HEK293T (cell line): Measurements from ENCODE around the gene TWSG1.

Experiments used
- CTCF ChIA-PET: fragments of 350-600 bp; formaldehyde crosslinking; extraction: SDS; loops from one replicate; lab custom pipeline; 2021; ENCODE audit warnings: antibody characterized with exemption, inconsistent platforms; lab: Yijun Ruan, JAX
- POLR2A ChIA-PET: fragments of 350-600 bp; formaldehyde crosslinking; extraction: SDS; loops from one replicate; lab custom pipeline; 2020; ENCODE audit warnings: antibody characterized with exemption, inconsistent platforms; lab: Yijun Ruan, JAX
- DNase-seq: peaks from one replicate; pipeline ENCODE4 v3.0.0; 2012; ENCODE audit warnings: mixed read lengths; ENCODE audit errors: extremely low spot score
- ARNT ChIP-seq: fragments of 450-650 bp; IDR thresholded peaks from 2 replicates; pipeline ENCODE4 v1.6.1; 2017; ENCODE audit warnings: mild to moderate bottlenecking
- BHLHE40 ChIP-seq: fragments of 450-650 bp; IDR thresholded peaks from 2 replicates; pipeline ENCODE4 v1.6.1; 2016; ENCODE audit warnings: mild to moderate bottlenecking, moderate library complexity, borderline replicate concordance
- CTBP1 ChIP-seq: fragments of 450-650 bp; IDR thresholded peaks from 2 replicates; pipeline ENCODE4 v1.6.1; 2016; ENCODE audit warnings: borderline replicate concordance
- ELF4 ChIP-seq: fragments of 450-650 bp; IDR thresholded peaks from 2 replicates; pipeline ENCODE4 v1.6.1; 2017; ENCODE audit warnings: antibody characterized with exemption
- FOXA1 ChIP-seq: fragments of 450-650 bp; IDR thresholded peaks from 2 replicates; pipeline ENCODE4 v1.6.1; 2016; ENCODE audit warnings: mild to moderate bottlenecking
- FOXK2 ChIP-seq: fragments of 450-650 bp; IDR thresholded peaks from 2 replicates; pipeline ENCODE4 v1.6.1; 2016; ENCODE audit warnings: mild to moderate bottlenecking
- FOXM1 ChIP-seq: fragments of 450-650 bp; IDR thresholded peaks from 2 replicates; pipeline ENCODE4 v1.6.1; 2017; ENCODE audit warnings: mild to moderate bottlenecking, borderline replicate concordance
- HDGF ChIP-seq: fragments of 450-650 bp; IDR thresholded peaks from 2 replicates; pipeline ENCODE4 v1.6.1; 2017; ENCODE audit warnings: antibody characterized with exemption, borderline replicate concordance
- L3MBTL2 ChIP-seq: fragments of 450-650 bp; conservative IDR thresholded peaks from 2 replicates; pipeline ENCODE4 v1.6.1; 2016; ENCODE audit warnings: mild to moderate bottlenecking
- LEF1 ChIP-seq: fragments of 450-650 bp; IDR thresholded peaks from 2 replicates; pipeline ENCODE4 v1.6.1; 2017; ENCODE audit warnings: mild to moderate bottlenecking, borderline replicate concordance
- NFRKB ChIP-seq: fragments of 450-650 bp; IDR thresholded peaks from 2 replicates; pipeline ENCODE4 v1.6.1; 2016; ENCODE audit warnings: mild to moderate bottlenecking, moderate library complexity
- SP1 ChIP-seq: fragments of 450-650 bp; IDR thresholded peaks from 2 replicates; pipeline ENCODE4 v1.6.1; 2017
- SUZ12 ChIP-seq: fragments of 450-650 bp; IDR thresholded peaks from 2 replicates; pipeline ENCODE4 v1.6.1; 2016; ENCODE audit warnings: mild to moderate bottlenecking
- TARDBP ChIP-seq: fragments of 450-650 bp; IDR thresholded peaks from 2 replicates; pipeline ENCODE4 v1.6.1; 2016
- ZNF384 ChIP-seq: fragments of 450-650 bp; IDR thresholded peaks from 2 replicates; pipeline ENCODE4 v1.6.1; 2016
- TF ChIP-seq, protein P1 (sequence below): fragments of 450-650 bp; IDR thresholded peaks from 2 replicates; pipeline ENCODE4 v1.6.1; 2016

TWSG1 gene

DNA sequence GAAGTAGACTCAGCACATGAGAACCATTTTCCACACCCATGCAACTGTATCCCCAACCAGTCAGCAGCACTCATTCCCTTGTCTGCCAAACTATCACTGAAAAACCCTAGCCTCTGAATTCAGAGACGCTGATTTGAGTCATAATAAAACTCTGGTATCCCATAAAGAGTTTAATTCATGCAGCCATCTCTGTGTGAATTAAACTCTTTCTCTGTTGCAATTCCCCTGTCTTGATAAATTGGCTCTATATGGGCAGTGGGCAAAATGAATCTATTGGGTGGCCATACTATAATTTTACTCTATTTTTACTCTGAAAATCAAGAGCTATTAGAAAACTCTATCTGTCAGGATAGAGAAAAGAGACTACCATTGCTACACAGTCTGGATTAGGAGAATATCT, 40.6 kb upstream of the TWSG1 start:
- POLR2A ChIA-PET: no interaction called here
- CTCF ChIA-PET: no interaction called here
- DNase-seq: no peak
- TF ChIP-seq SUZ12 (no peak), L3MBTL2 (no peak), SP1 (no peak), CTBP1 (no peak), NFRKB (no peak), FOXM1 (no peak), FOXK2 (no peak), BHLHE40 (no peak)

DNA sequence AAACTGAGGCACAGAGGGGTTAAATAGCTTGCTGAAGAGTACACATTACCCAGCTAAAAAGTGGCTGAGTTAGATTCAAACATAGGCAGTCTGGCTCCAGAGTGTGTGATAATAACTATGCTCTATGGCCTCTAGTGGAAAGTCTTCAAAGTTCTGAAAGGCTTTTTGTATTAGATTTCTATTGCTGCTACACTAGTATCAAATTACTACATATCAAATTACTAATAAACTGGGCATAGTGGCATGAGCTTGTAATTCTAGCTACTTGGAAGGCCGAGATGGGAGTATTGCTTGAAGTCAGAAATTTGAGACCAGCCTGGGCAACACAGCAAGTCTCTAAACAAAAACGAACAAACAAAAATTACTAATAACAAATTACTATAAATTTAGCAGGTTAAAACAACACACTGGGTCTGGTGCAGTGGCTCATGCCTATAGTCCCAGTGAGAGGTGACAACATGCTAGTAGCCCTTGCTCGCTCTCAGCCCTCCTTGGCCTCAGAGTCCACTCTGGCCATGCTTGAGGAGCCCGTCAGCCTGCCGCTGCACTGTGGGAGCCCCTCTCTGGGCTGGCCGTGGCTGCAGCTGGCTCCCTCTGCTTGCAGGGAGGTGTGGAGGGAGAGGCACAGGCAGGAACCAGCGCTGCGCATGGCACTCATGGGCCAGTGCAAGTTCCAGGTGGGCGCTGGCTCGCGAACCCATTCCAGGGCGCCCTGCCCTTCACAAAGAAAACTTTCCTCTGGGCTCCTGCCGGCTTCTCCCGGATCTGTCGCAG, 38.2 kb upstream of the TWSG1 start:
- POLR2A ChIA-PET: no interaction called here
- TF ChIP-seq ARNT: no peak
- no peak for TF ChIP-seq SP1
- no peak for TF ChIP-seq HDGF
- TF ChIP-seq LEF1: no peak
- TF ChIP-seq TARDBP: no peak
- no peak for TF ChIP-seq NFRKB
- TF ChIP-seq FOXA1: no peak
- TF ChIP-seq FOXK2: no peak
- TF ChIP-seq SUZ12: no peak
- no peak for DNase-seq
- CTCF ChIA-PET: no interaction called here

DNA sequence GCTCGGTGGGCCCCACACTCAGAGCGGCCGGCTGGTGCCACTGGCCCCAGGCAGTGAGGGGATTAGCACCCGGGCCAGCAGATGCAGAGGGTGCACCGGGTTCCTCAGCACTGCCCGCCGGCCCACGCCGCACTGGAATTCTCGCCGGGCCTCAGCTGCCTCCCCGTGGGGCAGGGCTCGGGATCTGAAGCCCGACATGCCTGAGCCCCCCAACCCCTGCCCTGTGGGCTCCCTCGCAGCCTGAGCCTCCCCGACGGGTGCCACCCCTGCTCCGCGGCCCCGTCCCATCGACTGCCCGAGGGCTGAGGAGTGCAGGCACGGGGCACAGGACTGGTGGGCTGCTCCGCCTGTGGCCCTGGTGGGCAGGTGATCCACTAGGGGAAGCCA, 37.6 kb upstream of the TWSG1 start:
- DNase-seq: no peak
- POLR2A ChIA-PET: no interaction called here
- CTCF ChIA-PET: no interaction called here
- TF ChIP-seq L3MBTL2: no peak
- no peak for TF ChIP-seq FOXK2
- TF ChIP-seq BHLHE40: no peak
- no peak for TF ChIP-seq CTBP1
- no peak for TF ChIP-seq FOXM1
- TF ChIP-seq HDGF: no peak
- no peak for TF ChIP-seq ARNT
- TF ChIP-seq TARDBP: no peak
- TF ChIP-seq ELF4: no peak
- no peak for TF ChIP-seq SUZ12
- TF ChIP-seq NFRKB: no peak
- TF ChIP-seq LEF1: no peak

DNA sequence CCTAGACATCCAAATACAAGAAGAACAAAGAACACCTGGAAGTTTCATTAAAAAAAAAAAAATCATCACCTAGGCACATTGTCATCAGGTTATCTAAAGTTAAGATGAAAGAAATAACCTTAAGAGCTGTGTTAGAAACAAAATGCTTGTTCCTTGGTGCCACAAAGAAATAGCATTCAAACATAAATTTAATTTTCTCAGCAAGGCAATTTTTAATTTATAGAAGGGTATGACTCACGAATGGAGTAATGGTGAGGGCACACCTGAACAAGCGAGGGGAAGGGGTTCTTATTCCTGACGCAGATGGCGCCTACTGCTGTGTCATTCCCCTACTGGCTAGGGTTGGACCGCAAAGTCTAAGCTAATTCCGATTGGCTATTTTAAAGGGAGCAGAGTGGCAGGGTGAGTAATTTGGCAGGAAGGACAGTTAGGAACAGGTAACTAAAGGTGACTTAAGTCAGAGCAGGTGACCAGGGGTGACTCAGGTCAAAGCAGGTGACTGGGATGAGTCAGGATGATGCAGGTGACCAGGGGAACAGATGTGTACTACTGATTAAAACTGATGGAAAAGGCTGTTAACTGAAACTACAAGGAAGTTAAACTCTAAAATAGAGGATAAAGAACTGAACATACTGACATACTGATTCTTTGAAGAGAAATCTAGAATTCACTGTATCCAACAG, 30.0 kb upstream of the TWSG1 start:
- TF ChIP-seq FOXM1: no peak
- no peak for TF ChIP-seq TARDBP
- no peak for TF ChIP-seq ZNF384
- no peak for TF ChIP-seq ARNT
- TF ChIP-seq ELF4: no peak
- TF ChIP-seq BHLHE40: no peak
- DNase-seq: no peak
- ChIA-PET CTCF (no interaction called here), POLR2A (no interaction called here)

DNA sequence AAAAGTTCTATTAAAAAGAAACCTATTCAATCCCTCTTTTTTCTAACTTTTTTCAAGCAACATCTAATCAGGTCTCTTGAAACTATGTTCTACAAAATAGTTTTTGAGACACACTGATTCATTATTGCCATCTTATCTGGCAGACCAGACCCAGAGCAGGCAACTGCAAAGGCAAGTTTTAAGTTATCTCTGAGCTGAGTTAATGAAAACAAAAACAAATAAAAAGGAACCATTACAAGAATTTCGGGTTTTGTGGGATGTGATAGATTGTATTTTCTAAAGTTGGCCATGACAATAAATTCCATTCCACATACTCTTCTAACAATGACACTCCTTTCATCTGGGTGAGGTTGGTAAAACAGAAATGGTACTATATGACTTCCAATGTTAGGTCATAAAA, 15.2 kb upstream of the TWSG1 start:
- TF ChIP-seq HDGF (no peak), L3MBTL2 (no peak), FOXK2 (no peak), FOXM1 (no peak), NFRKB (no peak)
- no peak for DNase-seq
- ChIA-PET POLR2A (no interaction called here), CTCF (no interaction called here)

DNA sequence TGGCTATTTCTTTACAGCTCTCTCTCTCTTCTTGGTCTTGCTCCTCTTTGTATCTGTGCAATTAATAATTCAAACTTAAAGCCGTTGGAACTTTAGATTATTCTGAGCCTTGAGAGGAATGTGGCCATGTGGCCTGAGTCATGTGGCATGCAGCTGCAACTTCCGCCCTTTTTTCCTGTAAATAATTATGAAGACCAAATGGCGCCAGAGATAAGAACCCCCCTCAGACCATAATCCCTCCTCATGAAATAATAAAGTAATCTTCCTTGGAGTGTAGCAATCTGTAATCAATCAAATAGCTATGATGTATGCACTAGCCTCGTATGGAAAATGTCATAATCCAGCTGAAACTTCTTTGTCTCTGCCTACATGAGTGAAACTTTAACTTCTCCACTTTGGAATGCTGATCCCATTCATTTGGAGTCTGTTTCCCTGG, 13.5 kb upstream of the TWSG1 start:
- TF ChIP-seq L3MBTL2: peak; percentile 47
- no peak for TF ChIP-seq FOXK2
- TF ChIP-seq ZNF384: no peak
- no peak for TF ChIP-seq ARNT
- POLR2A ChIA-PET: interaction anchor here (1.0 kb wide), 1 partner anchor 14 kb away, joined by 4 read pairs; the partner anchor contains the start of gene TWSG1
- no peak for DNase-seq
- CTCF ChIA-PET: no interaction called here

DNA sequence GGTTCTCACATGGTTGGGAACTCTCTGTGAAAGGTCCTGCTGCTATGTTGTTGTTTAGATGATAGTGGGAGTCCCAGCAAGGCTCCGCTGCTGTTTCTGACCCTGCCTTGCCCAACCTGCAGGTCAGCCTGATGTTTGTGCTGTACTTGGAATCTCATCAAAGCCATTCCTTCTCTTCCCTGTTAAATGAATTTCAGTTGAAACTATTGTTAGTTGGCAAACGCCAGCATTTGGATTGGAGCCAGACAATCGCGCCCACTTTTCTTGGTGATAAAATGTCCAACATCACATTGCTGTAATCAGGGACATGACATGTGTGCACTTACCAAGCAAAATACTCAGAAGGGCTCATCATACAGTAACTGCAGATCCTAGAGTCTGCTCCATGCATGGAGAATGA, 12.8 kb upstream of the TWSG1 start:
- ChIA-PET CTCF (no interaction called here), POLR2A (no interaction called here)
- no peak for DNase-seq
- no peak for TF ChIP-seq BHLHE40
- TF ChIP-seq SUZ12: no peak
- TF ChIP-seq, protein P1, sequence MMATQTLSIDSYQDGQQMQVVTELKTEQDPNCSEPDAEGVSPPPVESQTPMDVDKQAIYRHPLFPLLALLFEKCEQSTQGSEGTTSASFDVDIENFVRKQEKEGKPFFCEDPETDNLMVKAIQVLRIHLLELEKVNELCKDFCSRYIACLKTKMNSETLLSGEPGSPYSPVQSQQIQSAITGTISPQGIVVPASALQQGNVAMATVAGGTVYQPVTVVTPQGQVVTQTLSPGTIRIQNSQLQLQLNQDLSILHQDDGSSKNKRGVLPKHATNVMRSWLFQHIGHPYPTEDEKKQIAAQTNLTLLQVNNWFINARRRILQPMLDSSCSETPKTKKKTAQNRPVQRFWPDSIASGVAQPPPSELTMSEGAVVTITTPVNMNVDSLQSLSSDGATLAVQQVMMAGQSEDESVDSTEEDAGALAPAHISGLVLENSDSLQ: no peak
- no peak for TF ChIP-seq LEF1
- no peak for TF ChIP-seq ELF4
- TF ChIP-seq L3MBTL2: no peak
- TF ChIP-seq ARNT: no peak
- no peak for TF ChIP-seq SP1
- no peak for TF ChIP-seq ZNF384
- TF ChIP-seq FOXK2: no peak
- no peak for TF ChIP-seq CTBP1
- no peak for TF ChIP-seq HDGF
- TF ChIP-seq NFRKB: no peak
- TF ChIP-seq FOXM1: no peak
- no peak for TF ChIP-seq FOXA1
- no peak for TF ChIP-seq TARDBP

DNA sequence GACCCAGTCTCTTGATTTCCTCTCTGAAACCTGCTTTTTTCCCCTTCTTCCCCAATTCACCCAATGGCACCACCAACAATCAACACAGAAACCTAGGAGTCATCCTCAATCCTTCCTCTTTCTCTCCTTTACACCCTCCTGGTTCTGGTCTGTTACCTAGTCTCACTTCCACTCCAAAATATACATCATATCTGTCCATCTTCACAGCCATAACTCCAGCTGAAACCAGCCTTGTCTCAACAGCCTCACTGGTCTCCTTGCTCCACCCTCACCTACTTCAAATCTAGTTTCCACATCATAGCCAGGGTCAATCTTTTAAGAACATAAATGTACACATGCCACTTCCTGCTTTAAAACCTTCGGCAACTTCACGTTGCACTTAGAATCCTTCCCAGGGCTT, 11.8 kb upstream of the TWSG1 start:
- POLR2A ChIA-PET: no interaction called here
- CTCF ChIA-PET: no interaction called here
- DNase-seq: no peak
- no peak for TF ChIP-seq TARDBP
- TF ChIP-seq, protein P1: no peak
- TF ChIP-seq FOXM1: no peak
- no peak for TF ChIP-seq NFRKB
- no peak for TF ChIP-seq ARNT
- TF ChIP-seq FOXK2: no peak
- TF ChIP-seq L3MBTL2: no peak
- no peak for TF ChIP-seq ELF4
- no peak for TF ChIP-seq LEF1
- TF ChIP-seq SUZ12: no peak
- no peak for TF ChIP-seq CTBP1
- no peak for TF ChIP-seq BHLHE40
- no peak for TF ChIP-seq SP1
- no peak for TF ChIP-seq ZNF384
- TF ChIP-seq FOXA1: no peak
